ENCODE data around the gene FARS2.

The FARS2 gene

GRCh38 chr6:5416250-5416649, 154.9 kb downstream of the FARS2 start:
- TF ChIP-seq CTCF (IDR thresholded peaks at IDR 0.05; ENCODE audit: low read depth, low read length) (no peak), MAX (IDR thresholded peaks at IDR 0.05; ENCODE audit: low read depth, low read length) (no peak), MYC (IDR thresholded peaks at IDR 0.05; ENCODE audit: low read depth, low read length) (no peak)
- no peak overlapping the region for H3K4me3 ChIP-seq (ENCODE audit: low read depth, low read length)
- no peak for DNase-seq (ENCODE audit: low read depth)

GRCh38 chr6:5422321-5422915, 161.1 kb downstream of the FARS2 start:
- TF ChIP-seq CTCF (IDR thresholded peaks at IDR 0.05; ENCODE audit: low read depth, low read length) (peak; percentile 40), POLR2A (IDR thresholded peaks at IDR 0.05; ENCODE audit: extremely low read depth, insufficient read length) (no peak)
- DNase-seq (ENCODE audit: low read depth) = peak; percentile 40

GRCh38 chr6:5423251-5423650, 161.9 kb downstream of the FARS2 start:
- no peak for TF ChIP-seq POLR2A (IDR thresholded peaks at IDR 0.05; ENCODE audit: extremely low read depth, insufficient read length)
- TF ChIP-seq MAX (IDR thresholded peaks at IDR 0.05; ENCODE audit: low read depth, low read length) = no peak
- TF ChIP-seq MYC (IDR thresholded peaks at IDR 0.05; ENCODE audit: low read depth, low read length) = no peak
- TF ChIP-seq CTCF (IDR thresholded peaks at IDR 0.05; ENCODE audit: low read depth, low read length) = no peak
- H3K4me3 ChIP-seq (ENCODE audit: low read depth, low read length) = no peak overlapping the region
- DNase-seq (ENCODE audit: low read depth) = no peak

More at GRCh38 chr6:5422321-5422915, 161.1 kb downstream of the FARS2 start:
- H3K4me3 ChIP-seq (ENCODE audit: low read depth, low read length) = no peak overlapping the region

- H3K4me3 ChIP-seq (ENCODE audit: low read depth, low read length) = no peak overlapping the region
- no peak for DNase-seq (ENCODE audit: low read depth)
- no peak for TF ChIP-seq MYC (IDR thresholded peaks at IDR 0.05; ENCODE audit: low read depth, low read length)
- no peak for TF ChIP-seq MAX (IDR thresholded peaks at IDR 0.05; ENCODE audit: low read depth, low read length)
- no peak for TF ChIP-seq CTCF (IDR thresholded peaks at IDR 0.05; ENCODE audit: low read depth, low read length)
- TF ChIP-seq POLR2A (IDR thresholded peaks at IDR 0.05; ENCODE audit: extremely low read depth, insufficient read length) = no peak
These were observed 163.4 kb downstream of the FARS2 start for GRCh38 chr6:5424726-5425125.

- TF ChIP-seq MAX (IDR thresholded peaks at IDR 0.05; ENCODE audit: low read depth, low read length) (no peak), POLR2A (IDR thresholded peaks at IDR 0.05; ENCODE audit: extremely low read depth, insufficient read length) (no peak)
These were observed 164.0 kb downstream of the FARS2 start for GRCh38 chr6:5425267-5425666.

GRCh38 chr6:5425797-5426196, 164.5 kb downstream of the FARS2 start:
- TF ChIP-seq MYC (IDR thresholded peaks at IDR 0.05; ENCODE audit: low read depth, low read length) = no peak
- no peak for TF ChIP-seq MAX (IDR thresholded peaks at IDR 0.05; ENCODE audit: low read depth, low read length)
- no peak for TF ChIP-seq POLR2A (IDR thresholded peaks at IDR 0.05; ENCODE audit: extremely low read depth, insufficient read length)
- TF ChIP-seq CTCF (IDR thresholded peaks at IDR 0.05; ENCODE audit: low read depth, low read length) = no peak
- DNase-seq (ENCODE audit: low read depth) = no peak
- no peak overlapping the region for H3K4me3 ChIP-seq (ENCODE audit: low read depth, low read length)

More at GRCh38 chr6:5425267-5425666, 164.0 kb downstream of the FARS2 start:
- DNase-seq (ENCODE audit: low read depth) = no peak
- H3K4me3 ChIP-seq (ENCODE audit: low read depth, low read length) = no peak overlapping the region

All from NB4 (cell line).